Activated T-helper 1 cell treated with Interleukin-2 at 50 U/mL for 16 hours (primary cell): ENCODE measurements around the gene HELZ2.
A peak's percentile ranks its signal among the peaks of the same experiment; 100 is the strongest.

Source experiments
- DNase-seq: peaks from one replicate; pipeline ENCODE4 v3.0.0-alpha.2; 2020; ENCODE audit warnings: low read depth

Gene HELZ2

DNA sequence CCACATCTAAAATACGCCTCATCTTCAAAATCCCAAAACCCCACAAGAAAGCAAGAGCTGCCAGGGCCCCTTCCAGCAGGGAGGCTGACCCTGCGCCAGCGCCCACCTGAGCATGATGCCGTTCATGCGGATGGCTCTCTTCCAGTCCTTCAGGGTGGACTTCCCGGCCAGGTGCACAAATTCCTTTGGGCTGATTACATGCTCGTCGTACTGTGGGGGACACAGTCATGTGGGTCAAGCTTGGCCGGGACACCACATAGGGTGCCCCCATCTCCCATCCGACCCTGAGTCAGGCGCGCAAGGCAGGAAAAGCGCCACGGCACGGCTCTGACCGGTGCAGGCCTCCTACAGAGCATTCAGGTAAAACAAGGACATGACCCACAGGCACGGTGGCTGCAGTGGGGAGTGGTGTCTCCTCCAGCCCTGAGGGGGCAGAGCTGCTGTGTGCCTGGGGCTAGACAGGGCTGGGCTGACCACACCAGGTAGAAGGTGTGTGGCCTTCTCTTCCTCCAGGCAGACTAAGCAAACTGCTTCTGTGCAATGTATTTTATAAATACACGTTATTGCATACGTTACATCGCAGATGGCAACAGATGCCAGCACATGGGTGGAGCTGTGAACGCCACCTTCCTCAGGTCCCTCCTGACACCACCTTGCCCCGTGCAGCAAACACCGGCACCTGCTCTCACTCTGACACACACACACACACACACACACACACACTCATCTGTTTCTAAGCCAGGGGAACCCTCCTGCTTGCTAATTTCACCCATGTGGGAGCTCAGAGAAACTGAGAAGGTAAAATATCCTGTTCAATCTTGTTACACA is 23.8 kb upstream of the HELZ2 start:
- DNase-seq, result no peak

DNA sequence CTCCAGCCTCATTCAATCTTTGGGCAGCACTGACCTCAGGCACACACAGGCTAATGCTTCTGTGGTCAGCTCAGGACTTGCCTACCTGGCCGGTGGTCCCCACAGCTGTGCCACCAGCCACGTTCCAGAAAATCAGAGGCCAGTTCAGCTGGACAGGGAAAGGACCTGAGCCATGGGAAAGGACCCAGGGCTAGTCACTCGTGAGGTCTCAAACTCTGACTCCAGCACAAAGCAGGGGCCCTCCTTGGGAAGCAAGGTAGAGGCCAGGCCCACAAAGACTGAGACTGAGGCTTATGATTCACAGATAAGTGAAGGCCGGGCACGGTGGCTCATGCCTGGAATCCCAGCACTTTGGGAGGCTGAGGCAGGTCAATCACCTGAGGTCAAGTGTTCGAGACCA is 22.4 kb upstream of the HELZ2 start:
- no peak for DNase-seq

DNA sequence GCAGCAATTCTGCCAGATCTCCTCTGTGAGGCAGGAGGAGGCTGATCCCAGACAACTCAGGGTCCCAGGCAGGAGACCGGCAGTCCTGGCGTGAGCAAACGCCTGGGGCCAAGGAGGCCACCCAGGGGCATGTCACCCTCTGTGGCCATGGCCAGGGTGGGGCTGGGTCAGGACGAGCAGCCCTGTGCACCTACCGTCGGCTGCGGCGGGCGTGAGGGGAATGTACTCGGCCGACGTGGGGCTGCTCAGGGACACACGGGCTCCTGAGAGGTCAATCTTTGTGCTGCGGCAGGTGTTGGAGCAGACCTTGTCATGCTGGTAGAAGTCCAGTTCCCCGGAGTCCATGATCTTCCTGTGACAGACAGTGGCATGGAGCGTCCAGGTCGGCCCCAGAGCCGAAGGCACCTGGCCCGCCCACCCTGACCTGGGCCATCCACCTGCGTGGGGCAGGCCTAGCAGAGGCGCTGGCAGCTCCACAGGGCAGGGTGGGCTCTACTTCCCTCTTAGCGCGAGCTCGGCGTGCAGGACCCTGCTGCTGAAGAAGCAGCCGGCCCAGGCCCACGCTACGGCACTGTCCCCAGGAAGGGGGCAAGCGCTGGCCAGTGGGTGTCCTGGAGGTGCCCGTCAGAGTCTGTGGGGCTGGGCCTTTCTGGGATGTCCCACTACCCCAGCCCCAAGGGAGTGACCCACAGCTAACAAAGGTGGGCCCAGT is 21.5 kb upstream of the HELZ2 start:
- DNase-seq, result no peak

DNA sequence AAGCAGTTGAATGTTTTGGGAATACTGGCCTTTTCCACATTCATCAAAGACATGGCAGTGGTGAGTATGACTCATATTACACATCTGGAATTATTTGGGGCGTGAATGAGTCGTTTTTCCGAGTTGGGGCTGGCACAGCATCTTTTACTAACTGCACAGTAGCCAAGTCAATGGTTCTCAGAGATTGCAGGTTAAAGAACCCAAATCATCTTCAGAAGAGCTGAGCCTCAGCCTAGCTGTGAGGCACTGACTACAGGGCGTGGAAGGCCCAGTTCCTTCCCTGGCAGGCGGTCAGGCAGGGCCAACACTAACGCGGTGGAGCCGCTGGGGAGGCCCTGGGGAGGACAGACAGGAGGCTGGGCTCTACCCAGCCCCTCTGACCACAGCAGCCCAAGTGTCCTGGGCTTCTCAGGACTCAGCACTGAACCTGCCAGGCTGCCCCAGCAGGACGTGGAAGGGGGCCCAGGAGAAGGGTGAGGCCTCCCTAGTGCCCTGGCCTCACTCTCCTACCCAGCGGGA is 20.1 kb upstream of the HELZ2 start:
- DNase-seq, result no peak

DNA sequence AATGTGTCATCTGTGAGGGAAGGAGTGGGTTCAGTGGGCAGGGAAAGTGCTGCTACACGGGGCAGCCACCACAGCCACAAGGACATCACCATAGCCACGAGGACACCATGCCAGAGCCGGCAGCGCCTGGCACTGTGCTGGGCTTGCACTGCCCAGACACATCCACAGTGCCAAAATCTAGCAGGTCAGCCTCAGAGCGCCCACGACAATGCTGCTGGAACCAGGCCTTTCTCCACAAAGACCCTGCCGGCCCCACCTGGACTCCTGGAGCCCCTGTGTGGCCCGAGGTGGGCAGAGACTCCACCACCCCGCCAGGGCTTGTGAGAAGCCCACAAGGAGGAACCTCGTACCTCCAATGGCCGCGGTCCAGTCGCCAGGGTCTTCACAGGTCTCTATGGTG is 18.6 kb upstream of the HELZ2 start:
- no peak for DNase-seq

DNA sequence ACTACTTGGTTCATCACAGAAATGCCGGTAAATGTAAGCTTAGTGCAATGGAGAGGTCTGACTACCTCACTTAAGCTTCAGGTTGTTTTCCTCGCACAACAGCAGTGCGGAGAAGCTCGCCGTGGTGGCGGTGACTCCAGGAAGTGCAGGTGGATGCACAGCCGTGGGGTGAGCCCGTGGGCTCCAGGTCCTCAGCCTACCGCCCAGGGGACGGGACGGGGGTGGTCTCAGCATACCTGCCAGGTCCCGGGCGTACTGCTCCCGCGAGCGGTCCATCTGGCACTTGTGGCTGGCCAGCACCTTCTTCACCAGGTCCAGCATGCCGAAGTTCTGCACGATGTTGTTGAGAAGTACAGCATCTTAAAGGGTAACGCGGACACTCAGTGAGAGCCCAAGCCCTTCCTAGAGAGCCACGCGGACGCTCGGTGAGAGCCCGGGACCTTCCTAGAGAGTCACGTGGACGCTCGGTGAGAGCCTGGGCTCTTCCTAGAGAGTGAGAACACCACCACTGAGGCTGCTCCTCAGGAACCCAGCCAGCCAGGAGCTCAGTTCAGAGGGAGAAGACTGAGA is 17.8 kb upstream of the HELZ2 start:
- no peak for DNase-seq

DNA sequence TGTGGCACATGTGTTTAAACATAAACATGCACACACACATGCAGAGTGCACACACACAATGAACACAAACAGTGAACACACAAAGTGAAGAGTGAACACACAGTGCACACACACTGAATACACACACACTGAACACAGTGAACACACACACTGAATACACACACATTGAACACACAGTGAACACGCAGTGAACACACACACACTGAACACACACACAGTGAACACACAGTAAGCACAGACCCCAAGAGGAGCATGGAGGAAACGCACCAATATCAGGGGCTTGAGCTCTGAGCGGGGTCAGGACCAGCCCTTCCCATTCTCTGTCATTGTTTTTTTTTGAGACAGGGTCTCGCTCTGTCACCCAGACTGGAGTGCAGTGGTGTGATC is 17.1 kb upstream of the HELZ2 start:
- no peak for DNase-seq

DNA sequence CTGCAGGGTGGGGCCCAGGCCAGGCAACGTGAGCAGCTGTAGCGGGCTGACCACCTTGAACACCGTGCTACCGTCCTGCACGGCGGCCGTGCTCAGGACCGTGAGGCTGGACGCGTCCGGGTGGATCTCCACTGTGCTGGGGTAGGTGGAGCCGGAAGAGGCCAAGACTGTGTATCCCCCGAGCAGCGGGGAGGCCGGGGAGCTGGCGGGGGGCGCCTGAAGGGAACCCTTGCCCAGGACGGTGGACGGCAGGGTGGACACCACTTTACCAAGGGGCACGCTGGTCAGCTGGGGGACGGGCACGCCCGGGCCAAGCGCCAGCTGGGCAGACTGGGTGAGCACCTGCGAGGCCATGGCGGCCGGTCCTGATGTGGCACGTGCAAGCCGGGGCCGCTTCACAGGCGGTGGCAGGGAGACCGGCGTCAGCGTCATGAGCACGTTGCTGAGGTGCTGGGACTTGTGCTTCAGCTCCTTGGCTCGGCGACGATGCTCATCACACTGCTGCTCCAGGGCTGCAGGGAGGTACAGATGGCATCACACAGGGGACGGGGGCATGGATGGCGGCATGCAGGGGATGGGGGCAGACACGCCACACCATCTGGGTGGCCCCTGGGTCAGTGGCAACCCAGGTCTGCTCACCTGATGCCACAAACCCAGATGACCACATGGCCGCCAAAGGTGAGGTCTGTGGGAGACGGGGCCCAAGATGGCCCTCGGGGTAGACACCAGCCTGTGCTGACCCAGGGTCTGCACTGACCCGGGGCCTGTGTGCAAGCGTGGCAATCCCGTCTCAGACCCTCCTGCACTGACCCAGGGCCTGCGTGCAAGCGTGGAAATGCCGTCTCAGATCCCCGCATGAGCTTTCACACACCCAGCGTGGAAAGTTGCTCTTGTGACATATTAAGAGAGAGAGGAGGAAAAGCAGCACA is 16.4 kb upstream of the HELZ2 start:
- no peak for DNase-seq

DNA sequence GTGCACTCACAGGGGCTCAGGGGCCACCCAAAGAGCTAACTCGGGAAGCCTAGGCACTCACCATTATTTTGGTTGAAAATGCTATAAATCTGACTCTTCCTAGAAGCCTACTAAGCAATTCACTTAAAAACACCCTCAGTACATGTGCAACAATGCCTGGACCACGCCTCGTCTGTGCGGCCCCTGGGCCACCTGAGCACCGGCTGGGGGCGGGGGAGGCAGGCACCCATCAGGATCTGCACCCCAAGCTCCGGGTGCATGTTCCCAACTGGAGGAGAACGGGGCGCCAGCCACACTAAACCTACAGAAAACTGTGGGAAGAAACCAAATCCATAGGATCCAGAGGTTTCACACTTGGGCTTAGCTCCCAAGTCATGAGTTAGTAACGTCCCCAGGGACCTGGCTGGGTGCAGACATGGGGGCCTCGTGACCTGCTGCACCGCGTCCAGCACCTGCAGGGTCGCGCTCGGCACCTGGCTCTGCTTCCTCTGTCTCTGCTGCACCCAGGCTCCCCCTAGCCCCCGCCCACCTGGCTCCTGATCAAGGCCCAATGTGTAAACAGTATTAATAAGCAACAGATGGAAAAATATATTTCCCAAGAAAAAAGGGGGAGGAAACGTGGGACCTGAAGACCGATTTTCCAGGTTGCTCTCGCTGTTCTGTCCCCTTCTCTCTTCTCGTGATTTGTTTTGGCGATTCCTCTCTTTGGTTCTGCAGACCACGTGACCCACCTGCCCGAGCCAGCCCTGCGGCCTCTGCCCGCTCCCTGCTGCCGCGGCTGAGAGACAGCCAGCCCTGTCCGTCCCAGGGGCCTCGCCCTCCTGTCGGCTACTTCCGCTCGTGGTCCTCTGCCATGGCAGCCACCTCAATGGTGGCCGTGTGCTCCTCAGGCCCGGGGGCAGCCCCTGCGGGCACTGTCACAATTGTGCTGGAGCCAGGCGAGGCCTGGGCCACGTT is 15.5 kb upstream of the HELZ2 start:
- no peak for DNase-seq

DNA sequence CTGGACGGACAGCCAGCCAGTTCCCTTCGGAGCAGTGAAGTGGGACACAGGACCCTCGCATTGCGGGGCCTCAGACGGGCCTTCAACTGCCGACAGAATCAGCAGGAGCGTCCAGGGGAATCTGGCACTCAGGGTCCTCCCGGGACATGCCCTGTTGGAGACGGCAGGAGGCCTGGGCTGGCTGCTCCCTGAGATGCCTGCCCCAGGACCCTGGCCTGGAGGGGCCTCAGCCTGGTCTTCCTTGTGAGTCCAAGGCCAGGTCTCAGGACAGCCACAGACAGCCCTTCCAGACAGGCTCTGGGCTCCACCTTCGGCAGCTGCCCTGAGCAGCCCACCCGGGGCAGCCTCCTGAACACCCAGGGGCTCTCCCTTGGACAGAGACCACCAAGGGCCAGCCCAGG is 14.6 kb upstream of the HELZ2 start:
- no peak for DNase-seq

DNA sequence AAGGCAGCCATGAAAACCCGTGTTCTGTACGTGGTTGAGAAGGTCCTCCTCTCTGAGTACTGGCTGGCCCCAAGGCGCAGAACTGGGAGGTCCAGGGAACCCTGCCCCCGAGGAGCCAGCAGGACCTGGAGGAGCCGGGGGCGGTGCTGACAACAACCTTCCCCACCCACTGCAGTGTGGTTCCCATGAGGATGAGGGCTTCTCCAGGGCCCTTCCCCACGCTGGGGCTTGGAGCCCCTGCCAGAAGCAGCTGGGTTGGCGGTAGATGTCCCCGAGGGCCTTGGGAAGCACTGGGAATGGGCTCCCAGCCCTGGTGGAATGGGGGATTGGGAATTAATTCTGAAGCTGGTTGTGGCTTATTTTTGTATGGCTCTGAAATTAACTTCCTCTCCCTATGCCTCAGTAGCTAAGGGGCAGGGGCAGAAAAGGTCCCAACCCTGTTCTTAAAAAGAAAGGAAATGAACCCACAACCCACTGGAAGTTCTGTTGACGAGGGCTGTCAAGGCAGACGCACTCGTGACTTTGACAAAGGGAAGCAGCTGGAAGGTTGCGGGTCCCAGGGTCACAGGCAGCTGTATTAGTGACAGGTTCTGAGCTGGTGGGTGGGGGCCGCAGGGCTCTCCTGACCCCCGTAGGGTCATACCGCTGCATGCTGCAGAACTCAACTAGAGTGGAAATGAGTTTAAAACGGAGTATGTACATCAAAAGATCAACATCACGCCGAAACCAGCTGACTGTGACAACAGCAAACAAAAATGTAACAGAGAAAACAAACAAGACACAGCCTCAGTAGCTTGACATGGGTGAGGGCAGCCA is 13.9 kb upstream of the HELZ2 start:
- no peak for DNase-seq

DNA sequence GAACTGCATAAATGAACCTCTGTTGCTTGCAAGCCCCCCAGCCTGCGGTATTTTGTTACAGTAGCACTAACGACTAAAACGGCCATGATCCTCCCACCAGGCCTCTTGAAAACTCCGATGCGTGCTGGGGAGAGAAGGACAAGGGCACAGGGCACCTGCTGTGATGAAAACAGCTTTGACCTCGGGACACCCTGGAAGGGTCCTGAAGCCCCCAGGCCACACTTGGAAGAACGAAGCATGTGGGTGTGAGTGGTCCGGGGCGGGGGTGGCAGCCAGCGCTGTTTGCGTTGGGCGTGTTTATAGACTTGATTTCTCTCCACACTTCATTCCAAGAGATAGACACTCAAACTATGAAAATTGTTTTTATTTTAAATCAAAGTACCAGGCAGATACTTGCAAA is 13.2 kb upstream of the HELZ2 start:
- DNase-seq, result no peak

DNA sequence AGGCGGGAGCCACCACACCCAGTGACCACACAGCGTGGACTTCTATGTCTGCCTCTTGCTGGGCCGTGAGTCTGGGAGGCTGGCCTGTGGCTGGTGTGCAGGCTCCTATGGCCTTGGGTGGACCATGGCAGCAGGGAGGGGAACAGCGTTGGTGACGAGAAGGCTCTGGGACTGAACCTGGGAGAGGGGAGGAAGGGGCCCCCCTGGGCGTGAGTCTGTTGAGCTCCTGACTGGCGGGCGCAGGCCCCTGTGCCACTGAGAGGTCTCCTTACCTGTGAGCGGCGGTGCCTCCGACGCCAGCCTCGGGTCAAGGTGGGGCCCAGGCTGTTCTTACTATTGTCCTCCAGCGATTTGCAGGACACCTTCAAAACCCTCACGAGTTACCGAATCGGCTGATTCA is 12.8 kb upstream of the HELZ2 start:
- no peak for DNase-seq

DNA sequence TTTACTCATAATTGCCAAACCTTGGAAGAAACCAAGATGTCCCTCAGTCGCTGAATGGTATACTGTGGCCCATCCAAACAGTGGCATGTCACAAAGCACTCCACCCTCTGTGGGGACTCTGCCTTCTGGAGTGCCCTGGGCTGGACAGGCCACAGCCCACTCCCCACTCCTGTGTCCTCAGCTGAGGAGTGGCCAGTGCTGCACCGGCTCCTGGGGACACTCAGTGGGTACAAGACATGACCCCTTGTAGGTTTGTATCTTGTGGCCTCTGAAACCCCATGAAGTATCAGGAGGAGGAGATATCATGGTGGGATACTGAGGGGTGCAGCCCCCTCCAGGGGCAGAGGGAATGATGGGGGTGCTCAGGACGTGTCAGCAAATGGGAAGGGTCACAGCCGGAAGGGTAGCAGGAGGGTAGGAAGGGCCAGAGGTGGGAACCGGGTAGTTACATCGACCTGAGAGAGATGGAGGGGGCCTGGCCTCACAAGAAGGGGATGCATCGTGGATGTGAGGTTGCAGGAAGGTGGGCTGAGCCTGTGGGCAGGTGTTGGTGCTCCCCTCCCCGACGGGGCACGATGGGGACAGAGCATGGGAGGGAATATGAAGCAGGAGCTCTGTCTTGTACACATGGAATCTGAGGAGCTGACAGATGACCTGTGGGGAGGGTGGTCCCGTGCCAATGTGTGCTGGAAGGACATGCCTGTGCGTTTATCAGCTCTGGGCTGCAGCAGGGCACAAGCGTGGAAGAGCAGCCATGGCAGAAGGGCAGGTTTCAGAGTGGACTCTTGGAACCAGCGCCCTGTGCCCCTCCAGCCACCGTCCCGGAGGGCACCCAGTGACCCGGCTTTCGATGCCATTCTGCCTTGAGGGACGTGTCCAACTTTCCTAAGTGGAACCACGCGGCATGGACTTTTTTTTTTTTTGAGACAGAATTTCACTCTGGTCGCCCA is 11.9 kb upstream of the HELZ2 start:
- no peak for DNase-seq

DNA sequence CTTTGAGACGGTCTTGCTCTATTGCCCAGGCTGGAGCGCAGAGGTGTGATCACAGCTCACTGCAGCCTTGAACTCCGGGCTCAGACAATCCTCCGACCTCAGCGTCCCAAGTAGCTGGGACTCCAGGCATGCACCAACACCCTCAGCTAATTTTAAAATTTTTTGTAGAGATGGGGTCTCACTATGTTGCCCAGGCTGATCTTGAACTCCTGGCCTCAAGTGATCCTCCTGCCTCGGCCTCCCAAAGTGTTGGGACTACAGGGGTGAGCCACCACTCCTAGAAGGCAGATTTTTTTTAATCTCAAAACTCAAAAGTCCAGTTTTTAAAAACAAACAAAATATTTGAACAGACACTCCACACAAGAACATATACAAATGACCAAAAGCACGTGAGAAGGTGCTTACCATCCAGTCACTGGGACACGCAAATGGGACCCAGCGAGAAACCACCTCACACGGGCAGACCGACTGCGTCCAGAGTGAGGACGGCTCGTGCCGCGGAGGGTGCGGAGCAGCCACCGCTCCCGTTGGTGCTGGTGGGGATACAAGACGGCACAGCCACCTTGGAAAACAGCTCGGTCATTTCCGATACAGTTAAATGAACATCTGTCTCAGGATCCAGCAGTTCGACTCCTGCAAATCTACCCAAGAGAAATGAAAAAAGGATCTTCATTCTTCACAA is 8.5 kb upstream of the HELZ2 start:
- DNase-seq, result no peak

DNA sequence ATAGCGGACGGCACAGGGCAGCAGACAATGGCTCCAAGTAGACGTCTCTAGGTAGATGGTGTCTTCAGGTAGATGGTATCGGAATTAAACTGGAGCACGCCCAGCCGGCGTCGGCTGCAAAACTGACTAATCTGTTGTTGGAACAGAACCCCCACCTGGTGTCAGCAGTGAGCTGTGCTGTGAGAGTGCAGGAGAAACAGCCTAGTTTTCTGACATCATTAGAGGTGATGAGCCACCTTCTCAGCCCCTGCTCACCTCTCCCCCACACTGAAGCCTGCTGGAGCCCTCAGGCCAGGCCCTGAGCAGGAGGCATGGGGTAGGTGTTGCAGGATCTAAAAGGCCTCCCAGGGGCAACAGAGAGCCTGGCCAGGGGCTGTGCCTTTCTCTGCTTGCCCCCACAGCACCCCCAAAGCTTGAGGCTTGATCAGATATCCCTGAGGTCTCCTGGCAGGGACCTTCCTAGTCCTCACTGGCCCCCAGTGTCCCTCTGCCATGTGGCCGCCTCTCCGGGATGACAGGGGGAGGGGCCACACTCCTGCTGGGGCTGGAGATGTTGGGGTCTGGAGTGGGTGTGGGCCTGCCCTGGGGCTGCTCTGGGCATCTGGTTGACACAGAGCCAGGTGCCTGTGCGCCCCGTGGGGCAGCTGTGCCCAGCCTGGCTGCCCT is 6.9 kb upstream of the HELZ2 start:
- DNase-seq, result peak; percentile 45

DNA sequence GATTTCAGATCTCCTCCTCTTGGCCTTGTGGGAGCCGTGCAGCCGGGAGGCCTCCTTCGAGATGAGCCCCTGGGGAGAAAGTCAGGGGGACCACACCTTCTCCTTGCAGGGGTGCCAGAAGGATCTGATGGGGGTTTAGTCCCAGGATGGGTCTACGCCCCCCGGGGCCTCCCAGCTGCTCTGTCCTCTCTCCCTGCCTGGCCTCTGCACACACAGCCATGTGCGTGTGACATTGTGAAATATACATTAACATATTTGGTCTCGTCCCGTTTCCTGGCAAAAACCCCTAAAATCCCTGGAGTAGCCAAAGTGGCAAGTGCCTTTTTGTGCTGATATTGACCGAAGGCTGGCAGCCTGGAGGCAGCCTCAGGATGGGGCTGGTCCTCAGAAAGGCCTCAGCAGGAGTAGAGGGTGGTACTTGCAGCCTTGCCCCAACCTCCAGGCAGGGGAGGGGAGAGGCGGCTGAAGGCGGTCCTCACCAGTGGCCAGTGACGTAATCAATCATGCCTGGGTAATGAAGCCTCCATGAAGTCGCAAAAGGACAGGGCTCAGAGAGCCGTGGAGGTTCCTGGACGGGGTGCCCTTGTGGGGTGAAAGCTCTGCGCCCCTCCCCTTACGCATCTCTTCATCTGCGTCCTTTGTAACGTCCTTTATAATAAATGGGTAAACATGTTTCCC is 5.1 kb upstream of the HELZ2 start:
- DNase-seq, result no peak
